ENCODE results near the gene APOBR. TPM values are rescaled to one million over a fixed set of nuclear protein-coding genes. Genes with fewer than 3 reads are reported as not detected.
"Not testable (repeated sequence)": the region's sequence is repeated elsewhere in the genome, so short reads cannot be mapped to it uniquely, and the experiment has no call there.

The APOBR gene
- total RNA-seq, 2 donors from 2014 or later, result 2.1 to 2.7 TPM

DNA sequence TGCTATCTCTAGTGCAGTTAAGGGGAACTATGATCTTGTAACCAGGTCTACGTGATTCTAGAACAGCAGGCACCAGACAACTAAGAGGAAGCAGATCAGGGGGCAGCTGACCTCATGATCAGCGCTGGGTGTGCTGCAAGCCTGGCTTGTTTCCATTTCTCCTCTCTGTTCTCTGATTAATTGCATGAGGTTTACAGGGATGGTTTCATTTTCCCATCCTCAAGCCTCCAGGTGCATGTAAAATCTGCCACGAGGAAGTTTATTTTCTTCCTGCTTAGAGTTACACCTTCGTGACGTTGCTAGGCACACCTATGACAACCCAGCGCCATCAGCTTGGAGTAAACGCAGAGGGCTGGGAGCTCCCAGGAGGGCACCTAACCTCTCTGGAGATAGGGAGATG lies 48.6 kb downstream of the APOBR start:
- DNase-seq (ENCODE audit: low spot score), result no peak
- intact Hi-C loops (cut with DNase I), result loop anchor here in 1 of 2 donors (10.0 kb wide), 1 partner anchor 48 kb away; the partner anchor contains the start of genes APOBR and CLN3

DNA sequence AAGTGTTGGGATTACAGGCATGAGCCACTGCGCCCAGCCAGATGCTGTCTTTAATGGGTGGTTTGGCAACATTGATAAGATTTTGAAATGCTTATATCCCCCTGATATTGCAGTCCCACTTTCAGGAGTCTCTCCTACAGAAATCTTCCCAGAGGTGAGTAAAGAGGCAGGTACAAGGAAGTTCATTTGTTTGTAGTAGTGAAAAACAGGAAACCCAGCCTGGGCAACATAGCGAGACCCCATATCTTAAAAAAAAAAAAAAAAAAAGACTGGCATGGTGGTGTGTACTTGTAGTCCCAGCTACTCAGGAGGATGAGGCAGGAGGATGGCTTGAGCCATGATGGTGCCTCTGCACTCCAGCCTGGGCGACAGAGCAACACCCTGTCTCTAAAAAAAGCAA lies 50.6 kb downstream of the APOBR start:
- no peak for DNase-seq (ENCODE audit: low spot score)
- intact Hi-C loops (cut with DNase I), result loop anchor here in 1 of 2 donors (10.0 kb wide), 1 partner anchor 50 kb away; the partner anchor contains the start of genes APOBR and CLN3

DNA sequence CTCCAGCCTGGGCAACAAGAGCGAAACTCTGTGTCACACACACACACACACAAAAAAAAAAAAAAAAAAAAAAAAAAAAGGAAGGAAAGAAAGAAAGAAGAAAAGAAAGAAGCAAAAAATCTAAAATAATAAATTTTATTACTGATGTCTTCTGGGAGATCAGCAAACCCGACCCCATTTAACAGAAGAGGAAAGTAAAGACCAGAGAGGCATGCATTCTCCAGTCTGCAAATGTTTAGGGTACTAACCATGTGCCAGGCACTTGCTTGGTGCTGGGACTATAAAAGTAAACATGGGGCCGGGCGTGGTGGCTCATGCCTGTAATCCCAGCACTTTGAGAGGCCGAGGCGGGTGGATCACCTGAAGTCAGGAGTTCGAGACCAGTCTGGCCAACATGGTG lies 51.5 kb downstream of the APOBR start:
- intact Hi-C loops (cut with DNase I), result loop anchor here in 1 of 2 donors (10.0 kb wide), 1 partner anchor 51 kb away; the partner anchor contains the start of genes APOBR and CLN3
- not testable (repeated sequence) for DNase-seq (ENCODE audit: low spot score)

DNA sequence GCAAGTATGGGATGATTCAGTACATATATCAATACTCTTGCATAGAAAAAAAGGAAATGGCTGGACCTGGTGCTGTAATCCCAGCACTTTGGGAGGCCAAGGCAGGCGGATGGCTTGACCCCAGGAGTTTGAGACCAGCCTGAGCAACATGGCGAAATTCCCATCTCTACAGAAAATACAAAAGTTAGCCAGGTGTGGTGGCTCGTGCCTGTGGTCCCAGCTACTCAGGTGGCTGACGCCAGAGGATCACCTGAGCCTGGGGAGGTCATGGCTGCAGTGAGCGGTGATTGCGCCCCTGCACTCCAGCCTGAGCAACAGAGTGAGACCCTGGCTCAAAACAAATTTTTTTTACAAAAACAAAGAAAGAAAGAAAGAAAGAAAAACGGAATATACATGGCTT lies 52.2 kb downstream of the APOBR start:
- DNase-seq (ENCODE audit: low spot score), result no peak
- intact Hi-C loops (cut with DNase I), result loop anchor here in 1 of 2 donors (10.0 kb wide), 1 partner anchor 52 kb away; the partner anchor contains the start of genes APOBR and CLN3

DNA sequence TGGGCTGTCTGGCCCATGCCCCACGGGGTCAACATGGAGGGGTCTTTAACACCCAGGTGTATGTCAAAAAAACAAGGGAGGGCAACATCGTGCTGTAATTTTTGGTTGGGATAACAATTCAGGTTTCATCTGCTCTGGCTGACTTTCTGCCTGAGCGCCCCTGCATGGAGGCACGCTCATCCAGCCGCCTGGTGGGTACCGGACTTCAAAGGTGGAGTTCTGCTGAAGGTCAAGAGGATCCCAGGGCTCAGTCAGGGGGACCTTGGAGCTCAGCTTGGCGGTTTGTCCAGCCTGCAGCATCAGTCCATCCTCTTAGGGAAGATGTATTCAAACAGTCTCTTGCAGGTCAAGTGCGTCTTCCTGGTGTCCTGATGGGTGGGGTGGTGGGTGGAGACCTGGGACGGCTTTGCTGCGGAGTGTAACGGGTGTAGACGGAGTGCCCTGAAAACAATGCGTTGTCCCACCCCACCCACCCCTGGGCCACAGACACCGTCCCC lies 53.9 kb downstream of the APOBR start:
- no peak for DNase-seq (ENCODE audit: low spot score)
- intact Hi-C loops (cut with DNase I), result loop anchor here in 1 of 2 donors (10.0 kb wide), 1 partner anchor 54 kb away; the partner anchor contains the start of genes APOBR and CLN3

Other genes with a start within 250 kb of the APOBR start
- gene SBK1, start 202.1 kb upstream of the APOBR start, total RNA-seq, result under 1 TPM; 0.05 to 0.09 TPM
- 1 to 10 TPM; 1.5 to 3.4 TPM for gene NPIPB6, start 131.1 kb upstream of the APOBR start, total RNA-seq
- gene EIF3CL, start 90.8 kb upstream of the APOBR start, total RNA-seq, result 10 to 100 TPM; 42.2 to 70.3 TPM
- not detected for gene NPIPB7, start 22.3 kb upstream of the APOBR start, total RNA-seq
- gene CLN3, start 2.6 kb upstream of the APOBR start, total RNA-seq, result 10 to 100 TPM; 15.7 to 22.8 TPM
- not detected for gene IL27, start 12.2 kb downstream of the APOBR start, total RNA-seq
- gene NUPR1, start 44.3 kb downstream of the APOBR start, total RNA-seq, result 100 to 1,000 TPM in 1 of 2 donors, 10 to 100 TPM in 1; 95.3 to 159 TPM
- 10 to 100 TPM; 18.3 to 24.3 TPM for gene SGF29, start 59.3 kb downstream of the APOBR start, total RNA-seq
- 1 to 10 TPM in 1 of 2 donors, under 1 TPM in 1; 0.65 to 1.1 TPM for gene SULT1A2, start 102.4 kb downstream of the APOBR start, total RNA-seq
- gene SULT1A1, start 115.4 kb downstream of the APOBR start, total RNA-seq, result 10 to 100 TPM in 1 of 2 donors, 1 to 10 TPM in 1; 8.9 to 16.7 TPM
- 1 to 10 TPM in 1 of 2 donors, not detected in 1; 1.2 TPM for gene NPIPB8, start 143.4 kb downstream of the APOBR start, total RNA-seq
- 100 to 1,000 TPM; 295 to 494 TPM for gene EIF3C, start 216.8 kb downstream of the APOBR start, total RNA-seq